ENCODE data around the gene SRRM4.

The SRRM4 gene

GRCh38 chr12:119176267-119177055 is 195.1 kb downstream of the SRRM4 start:
- Mint-ChIP-seq H3K4me3 (no peak overlapping the region), H3K4me1 (no peaks in the 10 kb centered on the region), H3K9me3 (no peaks in the 10 kb centered on the region), H3K36me3 (no peaks in the 10 kb centered on the region), H3K27ac (no peak overlapping the region)
- DNase-seq (ENCODE audit: low spot score in 2 of 2) (no peak), ATAC-seq (no peak)

- no peaks in the 10 kb centered on the region for H3K4me1 Mint-ChIP-seq
- DNase-seq (ENCODE audit: low spot score in 2 of 2) (no peak), ATAC-seq (no peak)
- no peaks in the 10 kb centered on the region for H3K36me3 Mint-ChIP-seq
- H3K9me3 Mint-ChIP-seq = no peaks in the 10 kb centered on the region
- H3K27ac Mint-ChIP-seq = no peak overlapping the region
- no peak overlapping the region for H3K4me3 Mint-ChIP-seq
Observed at GRCh38 chr12:119177056-119177325, 195.7 kb downstream of the SRRM4 start.

GRCh38 chr12:119177724-119178380 is 196.5 kb downstream of the SRRM4 start:
- no peak for ATAC-seq
- no peaks in the 10 kb centered on the region for H3K4me1 Mint-ChIP-seq
- H3K9me3 Mint-ChIP-seq = no peaks in the 10 kb centered on the region
- no peak overlapping the region for H3K4me3 Mint-ChIP-seq
- no peak for DNase-seq (ENCODE audit: low spot score in 2 of 2)
- no peaks in the 10 kb centered on the region for H3K36me3 Mint-ChIP-seq
- H3K27ac Mint-ChIP-seq = no peak overlapping the region

- no peak for DNase-seq (ENCODE audit: low spot score in 2 of 2)
- Mint-ChIP-seq H3K4me1 (no peaks in the 10 kb centered on the region), H3K9me3 (no peaks in the 10 kb centered on the region), H3K36me3 (no peaks in the 10 kb centered on the region), H3K4me3 (no peak within 1 kb of the TSS), H3K27ac (no peak within 1 kb of the TSS)
- no peak for ATAC-seq
Observed at GRCh38 chr12:119178544-119179334, 197.4 kb downstream of the SRRM4 start, which contains the start of gene HSPB8. TSS of gene HSPB8 (plus strand) at chr12:119178931. CDS start at chr12:119179313, 382 bp downstream.

GRCh38 chr12:119179335-119180021 is 198.1 kb downstream of the SRRM4 start:
- ATAC-seq (no peak), DNase-seq (ENCODE audit: low spot score in 2 of 2) (no peak)
- H3K9me3 Mint-ChIP-seq = no peaks in the 10 kb centered on the region
- no peak overlapping the region for H3K27ac Mint-ChIP-seq
- no peaks in the 10 kb centered on the region for H3K4me1 Mint-ChIP-seq
- no peak overlapping the region for H3K4me3 Mint-ChIP-seq
- no peaks in the 10 kb centered on the region for H3K36me3 Mint-ChIP-seq

- DNase-seq (ENCODE audit: low spot score in 2 of 2) (no peak), ATAC-seq (no peak)
- H3K27ac Mint-ChIP-seq = no peak overlapping the region
- no peak overlapping the region for H3K4me3 Mint-ChIP-seq
- H3K9me3 Mint-ChIP-seq = no peaks in the 10 kb centered on the region
- no peaks in the 10 kb centered on the region for H3K4me1 Mint-ChIP-seq
- no peaks in the 10 kb centered on the region for H3K36me3 Mint-ChIP-seq
Observed at GRCh38 chr12:119180380-119181040, 199.2 kb downstream of the SRRM4 start.

GRCh38 chr12:119181202-119181601 is 199.9 kb downstream of the SRRM4 start:
- DNase-seq (ENCODE audit: low spot score in 2 of 2) (no peak), ATAC-seq (no peak)
- no peaks in the 10 kb centered on the region for H3K36me3 Mint-ChIP-seq
- H3K9me3 Mint-ChIP-seq = no peaks in the 10 kb centered on the region
- no peaks in the 10 kb centered on the region for H3K4me1 Mint-ChIP-seq
- H3K4me3 Mint-ChIP-seq = no peak overlapping the region
- H3K27ac Mint-ChIP-seq = no peak overlapping the region

GRCh38 chr12:119181944-119182343 is 200.6 kb downstream of the SRRM4 start:
- H3K27ac Mint-ChIP-seq = no peak overlapping the region
- no peaks in the 10 kb centered on the region for H3K4me1 Mint-ChIP-seq
- no peak overlapping the region for H3K4me3 Mint-ChIP-seq
- no peaks in the 10 kb centered on the region for H3K36me3 Mint-ChIP-seq
- DNase-seq (ENCODE audit: low spot score in 2 of 2) (no peak), ATAC-seq (no peak)
- no peaks in the 10 kb centered on the region for H3K9me3 Mint-ChIP-seq

- H3K27ac Mint-ChIP-seq = no peak overlapping the region
- no peaks in the 10 kb centered on the region for H3K9me3 Mint-ChIP-seq
- H3K4me1 Mint-ChIP-seq = no peaks in the 10 kb centered on the region
- H3K36me3 Mint-ChIP-seq = no peaks in the 10 kb centered on the region
- no peak for ATAC-seq
- H3K4me3 Mint-ChIP-seq = no peak overlapping the region
- DNase-seq (ENCODE audit: low spot score in 2 of 2) = no peak
Observed at GRCh38 chr12:119182701-119183493, 201.6 kb downstream of the SRRM4 start.

- DNase-seq (ENCODE audit: low spot score in 2 of 2) (no peak), ATAC-seq (no peak)
- Mint-ChIP-seq H3K9me3 (no peaks in the 10 kb centered on the region), H3K27ac (no peak overlapping the region), H3K4me1 (no peaks in the 10 kb centered on the region), H3K4me3 (no peak overlapping the region), H3K36me3 (no peaks in the 10 kb centered on the region)
Observed at GRCh38 chr12:119183942-119184695, 202.8 kb downstream of the SRRM4 start.

GRCh38 chr12:119195256-119195655 is 213.9 kb downstream of the SRRM4 start:
- no peak overlapping the region for H3K27ac Mint-ChIP-seq
- no peak for ATAC-seq

GRCh38 chr12:119198440-119198839 is 217.1 kb downstream of the SRRM4 start:
- DNase-seq (ENCODE audit: low spot score in 2 of 2) (no peak), ATAC-seq (no peak)
- Mint-ChIP-seq H3K4me3 (no peak overlapping the region), H3K4me1 (no peaks in the 10 kb centered on the region), H3K9me3 (peaks cover 6% of the 10 kb centered on the region), H3K36me3 (no peaks in the 10 kb centered on the region), H3K27ac (no peak overlapping the region)

More at GRCh38 chr12:119195256-119195655, 213.9 kb downstream of the SRRM4 start:
- Mint-ChIP-seq H3K9me3 (peaks cover 6% of the 10 kb centered on the region), H3K4me1 (no peaks in the 10 kb centered on the region), H3K36me3 (no peaks in the 10 kb centered on the region), H3K4me3 (no peak overlapping the region)
- no peak for DNase-seq (ENCODE audit: low spot score in 2 of 2)

GRCh38 chr12:119200601-119201000 is 219.3 kb downstream of the SRRM4 start:
- H3K27ac Mint-ChIP-seq = no peak overlapping the region
- no peak for ATAC-seq

More at GRCh38 chr12:119200601-119201000, 219.3 kb downstream of the SRRM4 start:
- Mint-ChIP-seq H3K36me3 (no peaks in the 10 kb centered on the region), H3K9me3 (no peaks in the 10 kb centered on the region), H3K4me3 (no peak overlapping the region), H3K4me1 (no peaks in the 10 kb centered on the region)
- no peak for DNase-seq (ENCODE audit: low spot score in 2 of 2)

All from stimulated activated effector memory CD8-positive, alpha-beta T cell treated with anti-CD3 and anti-CD28 coated beads, Interleukin-12 subunit alpha, Interleukin-12 subunit beta, amount 100 ng/mL, for 72 hours (primary cell).